ENCODE data around the gene ITPRID1. TPM values are rescaled to one million over a fixed set of nuclear protein-coding genes. Genes with fewer than 3 reads are reported as not detected.

ITPRID1 gene
- total RNA-seq, 1 donor from 2014 or later: not detected

- no peak for DNase-seq (ENCODE audit: low read depth in 2 of 2)
Measured at GRCh38 chr7:31633467-31633866, 119.6 kb downstream of the ITPRID1 start.

GRCh38 chr7:31633894-31634494 lies 120.1 kb downstream of the ITPRID1 start:
- DNase-seq (ENCODE audit: low read depth in 2 of 2): peak; percentile 49 to 58

- no peak for DNase-seq (ENCODE audit: low read depth in 2 of 2)
Measured at GRCh38 chr7:31640381-31640780, 126.5 kb downstream of the ITPRID1 start.

- no peak for DNase-seq (ENCODE audit: low read depth in 2 of 2)
Measured at GRCh38 chr7:31642681-31643115, 128.8 kb downstream of the ITPRID1 start.

- no peak for DNase-seq (ENCODE audit: low read depth in 2 of 2)
Measured at GRCh38 chr7:31646942-31647341, 133.1 kb downstream of the ITPRID1 start.

- no peak for DNase-seq (ENCODE audit: low read depth in 2 of 2)
Measured at GRCh38 chr7:31647511-31647910, 133.6 kb downstream of the ITPRID1 start.

GRCh38 chr7:31648288-31648687 lies 134.4 kb downstream of the ITPRID1 start:
- peak in 1 of 2 donors; percentile 13 for DNase-seq (ENCODE audit: low read depth in 2 of 2)

- no peak for DNase-seq (ENCODE audit: low read depth in 2 of 2)
Measured at GRCh38 chr7:31648880-31649279, 135.0 kb downstream of the ITPRID1 start.

GRCh38 chr7:31651234-31652062 lies 137.6 kb downstream of the ITPRID1 start:
- no peak for DNase-seq (ENCODE audit: low read depth in 2 of 2)

- no peak for DNase-seq (ENCODE audit: low read depth in 2 of 2)
Measured at GRCh38 chr7:31652063-31652326, 138.1 kb downstream of the ITPRID1 start.

- no peak for DNase-seq (ENCODE audit: low read depth in 2 of 2)
Measured at GRCh38 chr7:31663072-31663471, 149.2 kb downstream of the ITPRID1 start.

GRCh38 chr7:31664890-31665289 lies 151.0 kb downstream of the ITPRID1 start:
- no peak for DNase-seq (ENCODE audit: low read depth in 2 of 2)

GRCh38 chr7:31665546-31665945 lies 151.7 kb downstream of the ITPRID1 start:
- no peak for DNase-seq (ENCODE audit: low read depth in 2 of 2)

GRCh38 chr7:31669461-31669860 lies 155.6 kb downstream of the ITPRID1 start:
- no peak for DNase-seq (ENCODE audit: low read depth in 2 of 2)

GRCh38 chr7:31679574-31680305 lies 165.8 kb downstream of the ITPRID1 start:
- DNase-seq (ENCODE audit: low read depth in 2 of 2): no peak

- DNase-seq (ENCODE audit: low read depth in 2 of 2): no peak
Measured at GRCh38 chr7:31683445-31684225, 169.7 kb downstream of the ITPRID1 start.

GRCh38 chr7:31687024-31687748 lies 173.3 kb downstream of the ITPRID1 start, which contains the start of gene PPP1R17:
Gene PPP1R17, plus strand, starts transcription at chr7:31687215. Its CDS starts 5,227 bp downstream, at chr7:31692442.
- DNase-seq (ENCODE audit: low read depth in 2 of 2): no peak

- DNase-seq (ENCODE audit: low read depth in 2 of 2): no peak
Measured at GRCh38 chr7:31688372-31688771, 174.5 kb downstream of the ITPRID1 start.

- no peak for DNase-seq (ENCODE audit: low read depth in 2 of 2)
Measured at GRCh38 chr7:31688996-31689395, 175.1 kb downstream of the ITPRID1 start.

GRCh38 chr7:31690935-31691334 lies 177.0 kb downstream of the ITPRID1 start:
- no peak for DNase-seq (ENCODE audit: low read depth in 2 of 2)

- DNase-seq (ENCODE audit: low read depth in 2 of 2): no peak
Measured at GRCh38 chr7:31692451-31692850, 178.6 kb downstream of the ITPRID1 start.

All from lung microvascular endothelial cell (primary cell).